Naive thymus-derived CD4-positive, alpha-beta T cell (primary cell): ENCODE data around the gene WDR27. TPM values are rescaled to one million over a fixed set of nuclear protein-coding genes. Genes with fewer than 3 reads are reported as not detected.
"Not testable (repeated sequence)": the region's sequence is repeated elsewhere in the genome, so short reads cannot be mapped to it uniquely, and the experiment has no call there.

Source experiments
- ATAC-seq: fragments of 150-1000 bp; cut with Tn5 transposase; 2 replicates; pipeline ENCODE4 v1.10.0; 2021; ENCODE audit warnings: mild to moderate bottlenecking, moderate library complexity
- CTCF ChIA-PET: fragments of 350-600 bp; sonication (Branson Sonifier 250); formaldehyde crosslinking; loops from one replicate; lab custom pipeline; 2021; ENCODE audit warnings: antibody characterized with exemption; lab: Charles Lee
- POLR2A ChIA-PET: fragments of 350-600 bp; sonication (Branson Sonifier 250); formaldehyde crosslinking; loops from one replicate; lab custom pipeline; 2021; ENCODE audit warnings: antibody characterized with exemption, inconsistent platforms; lab: Charles Lee
- DNase-seq, 9 donors: peaks; one replicate each; pipeline versions ENCODE4 v3.0.0 to v3.0.0-alpha.2; 2020 to 2022; ENCODE audit warnings: mixed read lengths in 1 of 9
- H3K27ac ChIP-seq: one replicate; pipeline ENCODE4 v1.7.0; 2013; ENCODE audit warnings: mild to moderate bottlenecking, low read depth, low read length, moderate library complexity
- H3K27me3 ChIP-seq, 2 donors: one replicate each; pipeline ENCODE4 v1.7.0; 2013; ENCODE audit warnings: low read length in 2 of 2, mild to moderate bottlenecking in 2 of 2, moderate library complexity in 2 of 2; ENCODE audit not compliant: control insufficient read depth in 2 of 2, insufficient read depth in 2 of 2
- H3K36me3 ChIP-seq, 3 experiments: 1 replicate in 2 of 3; 2 replicates in 1 of 3; pipeline ENCODE4 v1.7.0; 2013; ENCODE audit warnings: low read length in 3 of 3, mild to moderate bottlenecking in 3 of 3, moderate library complexity in 1 of 3; ENCODE audit not compliant: insufficient read depth in 3 of 3, control insufficient read depth in 2 of 3
- H3K4me1 ChIP-seq, 2 donors: one replicate each; pipeline ENCODE4 v1.7.0; 2013; ENCODE audit warnings: low read length in 2 of 2, mild to moderate bottlenecking in 2 of 2, moderate library complexity in 1 of 2; ENCODE audit not compliant: control insufficient read depth in 2 of 2, insufficient read depth in 2 of 2
- H3K4me3 ChIP-seq: 2 replicates; pipeline ENCODE4 v1.7.0; 2013; ENCODE audit warnings: mild to moderate bottlenecking, low read length
- H3K9me3 ChIP-seq, 3 experiments: 1 replicate in 2 of 3; 2 replicates in 1 of 3; pipeline ENCODE4 v1.7.0; 2013; ENCODE audit warnings: low read length in 3 of 3; ENCODE audit not compliant: control insufficient read depth in 2 of 3
- H3K27ac Mint-ChIP-seq, 9 donors: one replicate each; pipeline ENCODE4 v1.8.0; 2020 to 2022; ENCODE audit warnings: mixed read lengths in 9 of 9, mild to moderate bottlenecking in 8 of 9, moderate library complexity in 5 of 9, inconsistent platforms in 2 of 9
- H3K27me3 Mint-ChIP-seq, 5 donors: one replicate each; pipeline ENCODE4 v1.8.0; 2021 to 2022; ENCODE audit warnings: mixed read lengths in 5 of 5, mild to moderate bottlenecking in 1 of 5
- H3K36me3 Mint-ChIP-seq, 5 donors: one replicate each; pipeline ENCODE4 v1.8.0; 2020 to 2022; ENCODE audit warnings: mixed read lengths in 5 of 5, mild to moderate bottlenecking in 3 of 5, inconsistent platforms in 1 of 5
- H3K4me1 Mint-ChIP-seq, 7 donors: one replicate each; pipeline ENCODE4 v1.8.0; 2020 to 2022; ENCODE audit warnings: mixed read lengths in 7 of 7, mild to moderate bottlenecking in 3 of 7, inconsistent platforms in 1 of 7
- H3K4me3 Mint-ChIP-seq, 10 donors: one replicate each; pipeline ENCODE4 v1.8.0; 2020 to 2022; ENCODE audit warnings: mild to moderate bottlenecking in 10 of 10, mixed read lengths in 10 of 10, moderate library complexity in 6 of 10, inconsistent platforms in 2 of 10
- H3K9me3 Mint-ChIP-seq, 11 donors: one replicate each; pipeline ENCODE4 v1.8.0; 2020 to 2022; ENCODE audit warnings: mixed read lengths in 11 of 11, mild to moderate bottlenecking in 4 of 11, inconsistent platforms in 1 of 11, moderate library complexity in 1 of 11
- intact Hi-C, 2 donors: fragments of 100-400 bp; cut with micrococcal nuclease; formaldehyde crosslinking; loops; one replicate each; pipeline ENCODE4 v1.15.1; 2023
- polyA plus RNA-seq, 2 donors: library from polyadenylated mRNA; unstranded; fragments of 300-500 nt; fragmentation: Illumina TruSeq; gene quantifications; one replicate each; pipeline ENCODE4 v1.2.3, GENCODE V29; 2021
- total RNA-seq, 6 experiments: library from RNA in 5 of 6; stranded (reverse) in 5 of 6; gene quantifications; 1 replicate in 5 of 6; 2 replicates in 1 of 6; pipeline ENCODE4 v1.2.3 and lab custom pipeline; 2021 to 2026

Gene WDR27
- total and polyA plus RNA-seq, 7 experiments from 2014 or later, result 6.7 to 89.0 (median 36.0) TPM

DNA sequence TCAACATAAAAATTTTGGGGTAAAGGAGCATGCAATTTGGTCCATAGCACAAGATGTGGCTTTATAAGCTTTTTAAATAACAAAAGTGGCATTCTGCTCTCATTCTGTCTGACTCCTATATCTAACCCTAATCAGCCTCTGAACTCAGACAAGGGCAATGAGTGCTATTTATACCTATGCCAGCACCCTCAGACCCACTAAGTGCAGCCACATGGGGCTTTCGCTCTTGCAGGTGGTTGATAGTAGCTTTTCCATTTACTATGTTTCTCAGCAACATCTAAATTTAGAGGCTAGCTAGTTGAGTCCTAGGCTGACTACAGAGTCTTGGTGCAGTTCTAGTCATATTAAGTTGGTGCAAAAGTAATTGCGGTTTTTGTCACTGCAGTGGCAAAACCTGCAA is 231.0 kb downstream of the WDR27 start:
- no peak for DNase-seq
- ChIA-PET POLR2A (no interaction called here), CTCF (interaction anchor here (0.6 kb wide), 1 partner anchor 1647 kb away, joined by 3 read pairs; no protein-coding TSS in a partner anchor)
- H3K9me3 ChIP-seq, result peaks cover 0 to 16% (median 0%) of the 10 kb centered on the region in 3 experiments
- intact Hi-C loops, result no loop called here
- Mint-ChIP-seq H3K36me3 (peaks cover 0 to 29% (median 23%) of the 10 kb centered on the region in 5 donors), H3K4me1 (no peaks in the 10 kb centered on the region), H3K27me3 (no peaks in the 10 kb centered on the region), H3K27ac (no peak overlapping the region), H3K4me3 (no peak overlapping the region), H3K9me3 (peaks cover 17 to 81% (median 27%) of the 10 kb centered on the region in 11 donors)
- H3K4me1 ChIP-seq, result no peaks in the 10 kb centered on the region
- no peak overlapping the region for H3K27ac ChIP-seq
- H3K27me3 ChIP-seq, result no peaks in the 10 kb centered on the region
- no peaks in the 10 kb centered on the region for H3K36me3 ChIP-seq
- no peak for ATAC-seq
- no peak overlapping the region for H3K4me3 ChIP-seq

DNA sequence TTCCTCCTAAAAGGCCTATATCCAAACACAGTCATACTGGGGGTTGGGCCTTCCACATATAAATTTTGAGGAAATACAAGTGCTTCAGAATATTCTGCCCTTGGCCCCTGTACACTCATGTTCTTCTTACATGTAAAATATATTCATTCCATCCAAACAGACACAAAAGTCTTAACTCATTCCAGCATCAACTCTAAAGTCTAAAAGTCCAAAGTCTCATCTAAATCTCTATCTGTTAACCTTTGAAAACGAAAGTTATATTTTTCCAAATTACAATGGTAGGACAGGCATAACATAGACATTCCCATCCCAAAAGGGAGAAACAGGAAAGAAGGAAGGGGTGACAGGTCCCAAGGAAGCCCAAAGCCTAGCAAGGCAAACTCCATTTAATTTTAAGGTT is 232.8 kb downstream of the WDR27 start:
- no peak overlapping the region for H3K4me3 Mint-ChIP-seq
- no peaks in the 10 kb centered on the region for H3K36me3 ChIP-seq

DNA sequence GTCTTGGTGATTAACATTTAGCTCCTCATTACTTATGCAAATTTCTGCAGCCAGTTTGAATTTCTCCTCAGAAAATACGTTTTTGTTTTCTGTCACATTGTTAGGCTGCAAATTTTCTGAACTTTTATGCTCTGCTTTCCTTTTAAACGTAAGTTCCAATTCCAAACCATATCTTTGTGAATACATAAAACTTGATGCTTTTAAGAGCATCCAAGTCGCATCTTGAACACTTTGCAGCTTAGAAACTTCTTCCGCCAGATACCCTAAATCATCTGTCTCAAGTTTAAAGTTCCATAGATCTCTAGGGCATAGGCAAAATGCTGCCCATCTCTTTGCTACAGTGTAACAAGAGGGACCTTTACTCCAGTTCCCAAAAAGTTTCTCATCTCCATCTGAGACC is 234.1 kb downstream of the WDR27 start:
- H3K27ac ChIP-seq, H3K36me3 ChIP-seq, H3K4me1 Mint-ChIP-seq, intact Hi-C loops, H3K27ac Mint-ChIP-seq, ATAC-seq, CTCF ChIA-PET, H3K4me3 ChIP-seq, H3K27me3 ChIP-seq, H3K4me1 ChIP-seq, POLR2A ChIA-PET, H3K27me3 Mint-ChIP-seq, DNase-seq, H3K4me3 Mint-ChIP-seq: not testable (repeated sequence)
- Mint-ChIP-seq H3K9me3 (peaks cover 13 to 60% (median 19%) of the 10 kb centered on the region in 11 donors), H3K36me3 (peaks cover 0 to 31% (median 20%) of the 10 kb centered on the region in 5 donors)
- peaks cover 0 to 12% (median 0%) of the 10 kb centered on the region in 3 experiments for H3K9me3 ChIP-seq

More for the DNA sequence above, 232.8 kb downstream of the WDR27 start:
- Mint-ChIP-seq H3K36me3 (peaks cover 0 to 31% (median 20%) of the 10 kb centered on the region in 5 donors), H3K27ac (no peak overlapping the region), H3K27me3 (no peaks in the 10 kb centered on the region), H3K4me1 (no peaks in the 10 kb centered on the region), H3K9me3 (peaks cover 16 to 73% (median 19%) of the 10 kb centered on the region in 11 donors)
- no peaks in the 10 kb centered on the region for H3K27me3 ChIP-seq
- H3K4me1 ChIP-seq, result no peaks in the 10 kb centered on the region
- ATAC-seq (no peak), DNase-seq (no peak)
- ChIA-PET POLR2A (no interaction called here), CTCF (no interaction called here)
- intact Hi-C loops, result no loop called here
- no peak overlapping the region for H3K4me3 ChIP-seq
- H3K27ac ChIP-seq, result no peak overlapping the region
- peaks cover 0 to 12% (median 0%) of the 10 kb centered on the region in 3 experiments for H3K9me3 ChIP-seq

DNA sequence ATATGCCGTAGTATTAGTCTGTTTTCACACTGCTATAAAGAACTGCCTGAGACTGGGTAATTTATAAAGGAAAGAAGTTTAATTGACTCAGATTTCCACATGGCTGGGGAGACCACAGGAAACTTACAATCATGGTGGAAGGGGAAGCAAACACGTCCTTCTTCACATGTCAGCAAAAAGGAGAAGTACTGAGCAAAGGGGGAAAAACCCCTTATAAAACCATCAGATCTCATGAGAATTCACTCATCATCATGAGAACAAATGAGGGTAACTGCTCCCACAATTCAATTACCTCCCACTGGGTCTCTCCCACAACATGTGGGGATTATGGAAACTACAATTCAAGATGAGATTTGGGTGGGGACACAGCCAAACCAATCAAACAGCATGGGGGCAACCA is 235.6 kb downstream of the WDR27 start:
- ATAC-seq, H3K27ac ChIP-seq, H3K27me3 ChIP-seq, H3K4me1 ChIP-seq, H3K27me3 Mint-ChIP-seq, CTCF ChIA-PET, DNase-seq, H3K27ac Mint-ChIP-seq, H3K36me3 ChIP-seq, intact Hi-C loops, POLR2A ChIA-PET, H3K4me3 ChIP-seq, H3K4me3 Mint-ChIP-seq, H3K4me1 Mint-ChIP-seq: not testable (repeated sequence)
- peaks cover 0 to 35% (median 20%) of the 10 kb centered on the region in 5 donors for H3K36me3 Mint-ChIP-seq
- peaks cover 10 to 65% (median 21%) of the 10 kb centered on the region in 11 donors for H3K9me3 Mint-ChIP-seq
- peaks cover 0 to 12% (median 0%) of the 10 kb centered on the region in 3 experiments for H3K9me3 ChIP-seq

DNA sequence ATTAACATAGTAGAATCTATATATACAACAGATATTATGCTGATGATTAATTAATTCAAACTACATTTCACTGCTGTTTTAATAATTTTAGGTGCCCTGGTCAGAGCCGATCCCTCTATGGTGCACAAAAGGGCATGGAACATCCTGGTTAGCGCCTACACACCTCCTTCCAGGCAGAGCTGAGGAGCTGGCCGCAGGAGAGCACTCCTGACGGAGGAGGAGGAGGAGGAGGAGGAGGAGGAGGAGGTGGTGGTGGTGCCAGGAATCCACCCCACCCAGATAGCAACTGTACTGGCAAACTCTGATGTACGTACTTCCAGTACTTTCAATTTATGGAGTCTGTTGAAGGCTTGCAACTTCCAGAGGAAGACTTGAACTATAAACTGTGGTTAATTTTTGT is 244.1 kb downstream of the WDR27 start:
- H3K27ac ChIP-seq, result no peak overlapping the region
- POLR2A ChIA-PET, result no interaction called here

DNA sequence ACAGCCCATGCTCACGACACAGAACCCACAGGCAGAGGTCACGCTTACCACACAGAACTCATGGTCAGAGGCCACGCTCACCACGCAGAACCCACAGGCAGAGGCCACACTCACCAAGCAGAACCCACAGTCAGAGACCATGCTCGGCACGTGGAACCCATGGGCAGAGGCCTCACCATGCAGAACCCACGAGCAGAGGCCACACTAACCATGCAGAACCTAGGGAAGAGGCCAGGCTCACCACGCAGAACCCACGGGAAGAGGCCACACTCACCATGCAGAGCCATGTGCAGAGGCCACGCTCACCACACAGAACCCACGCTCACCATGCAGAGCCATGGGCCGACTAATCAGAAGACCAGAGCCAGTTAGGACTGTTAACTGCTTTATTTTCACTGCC is 245.0 kb downstream of the WDR27 start:
- no peaks in the 10 kb centered on the region for H3K27me3 Mint-ChIP-seq
- H3K27ac ChIP-seq, result no peak overlapping the region
- H3K36me3 ChIP-seq, result no peaks in the 10 kb centered on the region
- no peaks in the 10 kb centered on the region for H3K9me3 ChIP-seq
- ATAC-seq, result no peak
- no peaks in the 10 kb centered on the region for H3K4me1 Mint-ChIP-seq
- H3K36me3 Mint-ChIP-seq, result peaks cover 0 to 16% (median 4%) of the 10 kb centered on the region in 5 donors
- no peak for DNase-seq
- no peak overlapping the region for H3K4me3 ChIP-seq
- POLR2A ChIA-PET, result no interaction called here
- no peak overlapping the region for H3K4me3 Mint-ChIP-seq
- CTCF ChIA-PET, result no interaction called here
- intact Hi-C loops, result no loop called here
- H3K4me1 ChIP-seq, result no peaks in the 10 kb centered on the region
- no peak overlapping the region for H3K27ac Mint-ChIP-seq
- H3K9me3 Mint-ChIP-seq, result peaks cover 0 to 29% (median 6%) of the 10 kb centered on the region in 11 donors
- no peaks in the 10 kb centered on the region for H3K27me3 ChIP-seq

More for the DNA sequence above, 244.1 kb downstream of the WDR27 start:
- no peaks in the 10 kb centered on the region for H3K36me3 ChIP-seq
- Mint-ChIP-seq H3K4me3 (no peak overlapping the region), H3K4me1 (no peaks in the 10 kb centered on the region), H3K36me3 (peaks cover 0 to 16% (median 4%) of the 10 kb centered on the region in 5 donors), H3K27ac (no peak overlapping the region), H3K9me3 (peaks cover 0 to 29% (median 6%) of the 10 kb centered on the region in 11 donors), H3K27me3 (no peaks in the 10 kb centered on the region)
- H3K27me3 ChIP-seq, result no peaks in the 10 kb centered on the region
- ATAC-seq (no peak), DNase-seq (no peak)
- H3K4me1 ChIP-seq, result no peaks in the 10 kb centered on the region
- CTCF ChIA-PET, result no interaction called here
- intact Hi-C loops, result no loop called here
- no peak overlapping the region for H3K4me3 ChIP-seq
- no peaks in the 10 kb centered on the region for H3K9me3 ChIP-seq

DNA sequence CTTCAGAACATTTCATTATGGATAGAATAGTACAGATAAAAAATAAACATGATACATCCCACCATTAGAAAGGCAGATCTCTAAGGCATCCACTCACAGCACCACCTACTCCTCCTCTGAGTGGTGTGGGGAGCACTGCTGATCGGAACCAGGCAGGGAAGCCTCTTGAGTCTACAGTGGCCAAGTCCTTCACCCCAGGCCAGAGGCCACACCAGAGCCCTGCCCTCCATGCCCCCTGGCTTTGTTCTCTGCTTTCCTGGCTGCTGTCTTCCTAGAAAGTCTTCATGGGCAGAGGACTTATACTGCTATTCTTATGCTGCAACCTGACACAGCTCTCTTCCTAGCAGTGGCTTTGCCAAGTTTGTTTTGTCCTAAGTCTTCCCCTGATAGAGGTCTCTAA is 246.4 kb downstream of the WDR27 start:
- ATAC-seq (no peak), DNase-seq (no peak)
- Histone ChIP-seq H3K27ac (no peak overlapping the region), H3K36me3 (no peaks in the 10 kb centered on the region), H3K4me1 (no peaks in the 10 kb centered on the region), H3K9me3 (no peaks in the 10 kb centered on the region), H3K4me3 (no peak overlapping the region), H3K27me3 (no peaks in the 10 kb centered on the region)
- CTCF ChIA-PET, result interaction anchor here (0.6 kb wide), 1 partner anchor 606 kb away, joined by 3 read pairs; no protein-coding TSS in a partner anchor
- intact Hi-C loops, result no loop called here
- POLR2A ChIA-PET, result no interaction called here
- Mint-ChIP-seq H3K27ac (no peak overlapping the region), H3K9me3 (peaks cover 0 to 23% (median 4%) of the 10 kb centered on the region in 11 donors), H3K36me3 (peaks cover 0 to 16% (median 4%) of the 10 kb centered on the region in 5 donors), H3K4me3 (no peak overlapping the region), H3K27me3 (no peaks in the 10 kb centered on the region), H3K4me1 (no peaks in the 10 kb centered on the region)
